ENCODE data around the gene PHLDB2. TPM values are rescaled to one million over a fixed set of nuclear protein-coding genes. Genes with fewer than 3 reads are reported as not detected.

Gene PHLDB2
- total RNA-seq, 1 experiment from 2014 or later: 57.3 TPM

GRCh38 chr3:112013784-112014143 is 154.7 kb downstream of the PHLDB2 start:
- DNase-seq (ENCODE audit: low read depth): no peak

- DNase-seq (ENCODE audit: low read depth): peak; percentile 34
These were observed 158.0 kb downstream of the PHLDB2 start for GRCh38 chr3:112017091-112017490.

GRCh38 chr3:112018712-112019111 is 159.6 kb downstream of the PHLDB2 start:
- DNase-seq (ENCODE audit: low read depth): no peak

- no peak for DNase-seq (ENCODE audit: low read depth)
These were observed 160.7 kb downstream of the PHLDB2 start for GRCh38 chr3:112019716-112020115.

- DNase-seq (ENCODE audit: low read depth): no peak
These were observed 161.6 kb downstream of the PHLDB2 start for GRCh38 chr3:112020674-112021085.

Other genes with a start within 250 kb of the PHLDB2 start
- gene PLCXD2, start 184.6 kb upstream of the PHLDB2 start, total RNA-seq (2014; rRNA removed; shearing (Covaris generic)): 3.8 and 4.2 TPM in 2 replicates
- gene ABHD10, start 119.8 kb downstream of the PHLDB2 start, total RNA-seq (2014; rRNA removed; shearing (Covaris generic)): 55.4 and 61.5 TPM in 2 replicates
- 16.4 and 17.9 TPM in 2 replicates for gene TAGLN3, start 139.7 kb downstream of the PHLDB2 start, total RNA-seq (2014; rRNA removed; shearing (Covaris generic))
- 0.10 TPM in 2 replicates for gene TMPRSS7, start 175.5 kb downstream of the PHLDB2 start, total RNA-seq (2014; rRNA removed; shearing (Covaris generic))
- gene C3orf52, start 227.1 kb downstream of the PHLDB2 start, total RNA-seq (2014; rRNA removed; shearing (Covaris generic)): 19.4 and 21.5 TPM in 2 replicates

All from HT1080 (cell line).